Left lung (tissue), 10 donors: ENCODE results near the gene ST3GAL3. TPM values are rescaled to one million over a fixed set of nuclear protein-coding genes. Genes with fewer than 3 reads are reported as not detected.

Source experiments
- ATAC-seq: fragments of 200-7000 bp; cut with Tn5 transposase; one replicate; pipeline ENCODE4 v1.9.1; 2020; ENCODE audit warnings: moderate library complexity
- DNase-seq, 4 donors: peaks; one replicate each; pipeline ENCODE4 v3.0.0-alpha.2; 2013 to 2020
- H3K27ac ChIP-seq, 2 donors: fragments of 200-600 bp; sonication (generic) in 1 of 2; one replicate each; pipeline versions ENCODE4 v1.5.0 to v1.8.0; 2020 to 2021
- H3K27me3 ChIP-seq, 2 donors: fragments of 200-600 bp; sonication (generic) in 1 of 2; one replicate each; pipeline versions ENCODE4 v1.5.0 to v1.8.0; 2020 to 2021
- H3K36me3 ChIP-seq, 2 donors: fragments of 200-600 bp; sonication (generic) in 1 of 2; one replicate each; pipeline versions ENCODE4 v1.5.0 to v1.8.0; 2020 to 2021
- H3K4me1 ChIP-seq, 2 donors: fragments of 200-600 bp; one replicate each; pipeline ENCODE4 v1.8.0; 2021
- H3K4me3 ChIP-seq, 2 donors: fragments of 200-600 bp; sonication (generic) in 1 of 2; one replicate each; pipeline versions ENCODE4 v1.5.0 to v1.8.0; 2020 to 2021; ENCODE audit warnings: mild to moderate bottlenecking in 1 of 2
- H3K9me3 ChIP-seq, 2 donors: fragments of 200-600 bp; sonication (generic) in 1 of 2; one replicate each; pipeline versions ENCODE4 v1.5.0 to v1.8.0; 2020 to 2021
- CTCF ChIP-seq, 2 donors: fragments of 200-600 bp; sonication (generic) in 1 of 2; IDR thresholded peaks; one replicate each; pipeline versions ENCODE4 v1.5.0 to v1.8.0; 2021; ENCODE audit warnings: antibody characterized with exemption in 2 of 2
- intact Hi-C, 2 donors: fragments of 100-400 bp; cut with DNase I; formaldehyde crosslinking; loops; one replicate each; pipeline versions ENCODE4 v1.11.2 to v1.14.2; 2022
- polyA plus RNA-seq, 6 donors: library from polyadenylated mRNA; unstranded; fragments of 120-200 nt; gene quantifications; one replicate each; pipeline ENCODE4 v1.2.1, GENCODE V29; 2013; ENCODE audit not compliant: insufficient read length in 6 of 6
- total RNA-seq, 2 donors: library from RNA; stranded (reverse); fragmentation: NEBNext Ultra II Directional; extraction: Animal tissue kit (Norgen Biotek cat#: 25700); gene quantifications; one replicate each; pipeline ENCODE4 v1.2.1, GENCODE V29; 2021
- donor health status: DM: no; HTN: yes; CAD: no.
- donor health status: DM: no; HTN: no; CAD: no.

ST3GAL3 gene
- total and polyA plus RNA-seq, 8 donors, result 18.9 to 42.4 (median 34.4) TPM

- intact Hi-C loops, result no loop called here
- ATAC-seq, result no peak
- Histone ChIP-seq H3K4me3 (no peak overlapping the region), H3K9me3 (no peaks in the 10 kb centered on the region), H3K27me3 (no peaks in the 10 kb centered on the region), H3K36me3 (peaks cover 7 to 92% of the 10 kb centered on the region in 2 donors), H3K4me1 (no peaks in the 10 kb centered on the region), H3K27ac (no peak overlapping the region)
- no peak for DNase-seq
- TF ChIP-seq CTCF (IDR thresholded peaks at IDR 0.05), result no peak
Measured at GRCh38 chr1:43673261-43673660, 34.1 kb upstream of the ST3GAL3 start.

- Histone ChIP-seq H3K27ac (no peak overlapping the region), H3K4me1 (no peaks in the 10 kb centered on the region), H3K4me3 (no peak overlapping the region), H3K27me3 (no peaks in the 10 kb centered on the region), H3K36me3 (peaks cover 0 to 90% of the 10 kb centered on the region in 2 donors), H3K9me3 (no peaks in the 10 kb centered on the region)
- no peak for ATAC-seq
- TF ChIP-seq CTCF (IDR thresholded peaks at IDR 0.05), result no peak
- DNase-seq, result no peak
- intact Hi-C loops, result no loop called here
Measured at GRCh38 chr1:43678940-43679339, 28.4 kb upstream of the ST3GAL3 start.

- Histone ChIP-seq H3K9me3 (no peaks in the 10 kb centered on the region), H3K4me1 (no peaks in the 10 kb centered on the region), H3K36me3 (peaks cover 0 to 100% of the 10 kb centered on the region in 2 donors), H3K27me3 (no peaks in the 10 kb centered on the region), H3K27ac (no peak overlapping the region), H3K4me3 (no peak overlapping the region)
- no peak for ATAC-seq
- intact Hi-C loops, result no loop called here
- TF ChIP-seq CTCF (IDR thresholded peaks at IDR 0.05), result no peak
- no peak for DNase-seq
Measured at GRCh38 chr1:43683560-43683959, 23.8 kb upstream of the ST3GAL3 start.

GRCh38 chr1:43686801-43687200 lies 20.5 kb upstream of the ST3GAL3 start:
- Histone ChIP-seq H3K27ac (no peak overlapping the region), H3K4me1 (no peaks in the 10 kb centered on the region), H3K27me3 (no peaks in the 10 kb centered on the region), H3K4me3 (no peak overlapping the region), H3K36me3 (peaks cover 5 to 100% of the 10 kb centered on the region in 2 donors), H3K9me3 (no peaks in the 10 kb centered on the region)
- intact Hi-C loops, result no loop called here
- no peak for DNase-seq
- TF ChIP-seq CTCF (IDR thresholded peaks at IDR 0.05), result no peak
- ATAC-seq, result no peak

- intact Hi-C loops, result no loop called here
- H3K27me3 ChIP-seq, result no peaks in the 10 kb centered on the region
- no peak overlapping the region for H3K27ac ChIP-seq
- no peak overlapping the region for H3K4me3 ChIP-seq
- peaks cover 9 to 100% of the 10 kb centered on the region in 2 donors for H3K36me3 ChIP-seq
- no peaks in the 10 kb centered on the region for H3K9me3 ChIP-seq
- H3K4me1 ChIP-seq, result no peaks in the 10 kb centered on the region
- ATAC-seq (no peak), DNase-seq (no peak)
- no peak for TF ChIP-seq CTCF (IDR thresholded peaks at IDR 0.05)
Measured at GRCh38 chr1:43687301-43688108, 19.8 kb upstream of the ST3GAL3 start.
